CD4-positive, alpha-beta T cell treated with Interleukin-6 for 4 hours (primary cell): Measurements from ENCODE around the gene SKAP2.

ENCODE experiments used
- DNase-seq: peaks from one replicate; pipeline ENCODE4 v3.0.0-alpha.2; 2020; ENCODE audit warnings: mixed read lengths

Gene SKAP2

GRCh38 chr7:26864309-26865093 is at the start of gene SKAP2:
TSS of gene SKAP2 (minus strand) at chr7:26864590. CDS start at chr7:26864429, 161 bp downstream.
- DNase-seq: peak; percentile 90

GRCh38 chr7:26912933-26913536 is 48.6 kb upstream of the SKAP2 start:
- DNase-seq: no peak

- no peak for DNase-seq
Observed at GRCh38 chr7:26912338-26912737, 47.9 kb upstream of the SKAP2 start.

- DNase-seq: peak; percentile 17
Observed at GRCh38 chr7:26910221-26910620, 45.8 kb upstream of the SKAP2 start.

- DNase-seq: no peak
Observed at GRCh38 chr7:26900251-26900650, 35.9 kb upstream of the SKAP2 start.

- DNase-seq: no peak
Observed at GRCh38 chr7:26899519-26899918, 35.1 kb upstream of the SKAP2 start.

- no peak for DNase-seq
Observed at GRCh38 chr7:26898891-26899290, 34.5 kb upstream of the SKAP2 start.

- DNase-seq: no peak
Observed at GRCh38 chr7:26897928-26898327, 33.5 kb upstream of the SKAP2 start.

- no peak for DNase-seq
Observed at GRCh38 chr7:26891400-26892350, 27.3 kb upstream of the SKAP2 start.

- no peak for DNase-seq
Observed at GRCh38 chr7:26880852-26881251, 16.5 kb upstream of the SKAP2 start.

GRCh38 chr7:26879671-26880070 is 15.3 kb upstream of the SKAP2 start:
- DNase-seq: no peak

GRCh38 chr7:26868841-26869495 is 4.6 kb upstream of the SKAP2 start:
- no peak for DNase-seq

GRCh38 chr7:26865094-26865388 is 651 bp upstream of the SKAP2 start:
- DNase-seq: no peak

GRCh38 chr7:26863518-26864308 is 677 bp downstream of the SKAP2 start:
- peak; percentile 19 for DNase-seq

GRCh38 chr7:26862834-26863233 is 1.6 kb downstream of the SKAP2 start:
- DNase-seq: no peak

- DNase-seq: no peak
Observed at GRCh38 chr7:26861050-26861449, 3.3 kb downstream of the SKAP2 start.

- DNase-seq: no peak
Observed at GRCh38 chr7:26860361-26860760, 4.0 kb downstream of the SKAP2 start.

GRCh38 chr7:26859720-26860119 is 4.7 kb downstream of the SKAP2 start:
- no peak for DNase-seq

GRCh38 chr7:26858735-26859134 is 5.7 kb downstream of the SKAP2 start:
- DNase-seq: no peak

- DNase-seq: no peak
Observed at GRCh38 chr7:26858241-26858715, 6.1 kb downstream of the SKAP2 start.

- DNase-seq: no peak
Observed at GRCh38 chr7:26857506-26858240, 6.7 kb downstream of the SKAP2 start.
